HL-60 (cell line): ENCODE data around the gene RBM23.

ENCODE experiments used
- DNase-seq, 2 experiments: peaks; one replicate each; pipeline ENCODE4 v3.0.0-alpha.2; 2010 to 2020; ENCODE audit warnings: low read depth in 1 of 2, low spot score in 1 of 2
- H3K27ac ChIP-seq: fragments of 250-450 bp; sonication (Bioruptor Pico); replicated peaks from 2 replicates; pipeline ENCODE4 v1.5.1; 2020; ENCODE audit warnings: mild to moderate bottlenecking, moderate library complexity
- H3K27me3 ChIP-seq: fragments of 250-450 bp; sonication (Bioruptor Pico); 2 replicates; pipeline ENCODE4 v1.5.1; 2021; ENCODE audit warnings: mild to moderate bottlenecking, moderate library complexity; ENCODE audit not compliant: insufficient read depth, poor library complexity, severe bottlenecking
- H3K4me3 ChIP-seq: replicated peaks from 2 replicates; pipeline ENCODE4 v1.5.1; 2011; ENCODE audit warnings: mild to moderate bottlenecking, control low read depth, low read length; ENCODE audit not compliant: insufficient read depth
- CTCF ChIP-seq: IDR thresholded peaks from one replicate; pipeline ENCODE4 v1.5.1; 2011; ENCODE audit warnings: low read length, control low read depth, inconsistent platforms; ENCODE audit not compliant: insufficient read depth
- GABPA ChIP-seq: IDR thresholded peaks from 2 replicates; pipeline ENCODE4 v1.6.1; 2012; ENCODE audit warnings: low read depth
- POLR2AphosphoS5 ChIP-seq: IDR thresholded peaks from 2 replicates; pipeline ENCODE4 v1.6.1; 2012; ENCODE audit warnings: low read depth
- REST ChIP-seq: IDR thresholded peaks from 2 replicates; pipeline ENCODE4 v1.6.1; 2012; ENCODE audit warnings: low read depth; ENCODE audit not compliant: insufficient replicate concordance
- SPI1 ChIP-seq: IDR thresholded peaks from 2 replicates; pipeline ENCODE4 v1.6.1; 2012; ENCODE audit warnings: low read depth, mild to moderate bottlenecking, borderline replicate concordance

RBM23 gene

GRCh38 chr14:22892488-22892887 lies 26.5 kb downstream of the RBM23 start:
- no peak overlapping the region for H3K27ac ChIP-seq
- no peak overlapping the region for H3K4me3 ChIP-seq
- DNase-seq, result no peak
- TF ChIP-seq GABPA (no peak), CTCF (no peak), SPI1 (no peak), REST (no peak), POLR2AphosphoS5 (no peak)
- H3K27me3 ChIP-seq, result no peaks in the 10 kb centered on the region

GRCh38 chr14:22890416-22890815 lies 28.5 kb downstream of the RBM23 start:
- Histone ChIP-seq H3K27me3 (peaks cover 5% of the 10 kb centered on the region), H3K4me3 (no peak overlapping the region), H3K27ac (no peak overlapping the region)
- DNase-seq, result no peak
- TF ChIP-seq REST (no peak), GABPA (no peak), POLR2AphosphoS5 (no peak), SPI1 (no peak), CTCF (no peak)

- H3K4me3 ChIP-seq, result no peak overlapping the region
Measured at GRCh38 chr14:22888662-22889061, 30.3 kb downstream of the RBM23 start.

More at GRCh38 chr14:22888662-22889061, 30.3 kb downstream of the RBM23 start:
- no peak overlapping the region for H3K27ac ChIP-seq
- DNase-seq, result no peak
- H3K27me3 ChIP-seq, result peaks cover 5% of the 10 kb centered on the region
- TF ChIP-seq GABPA (no peak), SPI1 (no peak), POLR2AphosphoS5 (no peak), CTCF (no peak), REST (no peak)
